OCI-LY7 (cell line): ENCODE results near the gene NCOA3.

ENCODE experiments used
- EZH2phosphoT487 ChIP-seq: fragments of 200-600 bp; sonication (generic); IDR thresholded peaks from 2 replicates; pipeline ENCODE4 v1.6.1; 2018; ENCODE audit warnings: low read depth, borderline replicate concordance, mild to moderate bottlenecking, mixed run types, antibody characterized with exemption, low read length, moderate library complexity, mixed read lengths
- TF ChIP-seq, protein P1 (sequence below): fragments of 200-600 bp; sonication (generic); conservative IDR thresholded peaks from 2 replicates; pipeline ENCODE4 v1.5.1; 2014; ENCODE audit warnings: mild to moderate bottlenecking, antibody characterized with exemption, low read length, moderate library complexity, mixed read lengths

DNA sequence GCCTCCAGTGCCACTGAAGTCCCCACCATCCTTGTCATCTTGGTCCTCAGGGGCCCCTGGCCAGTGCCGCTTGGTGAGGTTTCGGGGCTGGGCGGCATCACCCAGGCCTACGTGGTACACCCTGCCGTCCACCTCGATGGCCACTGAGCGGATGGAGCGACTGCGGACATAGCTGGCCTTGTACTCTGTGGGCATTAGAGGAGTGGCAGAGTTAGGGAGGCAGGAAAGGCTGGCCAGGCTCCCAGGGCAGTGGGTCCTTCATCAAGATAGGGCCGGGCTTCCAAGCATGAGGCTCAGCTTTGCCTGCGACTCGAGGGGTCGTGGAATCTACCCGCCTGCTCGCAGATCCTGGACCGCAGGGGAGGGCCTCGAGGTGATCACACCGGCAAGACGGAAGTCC, 164.6 kb downstream of the NCOA3 start:
- TF ChIP-seq, protein P1, sequence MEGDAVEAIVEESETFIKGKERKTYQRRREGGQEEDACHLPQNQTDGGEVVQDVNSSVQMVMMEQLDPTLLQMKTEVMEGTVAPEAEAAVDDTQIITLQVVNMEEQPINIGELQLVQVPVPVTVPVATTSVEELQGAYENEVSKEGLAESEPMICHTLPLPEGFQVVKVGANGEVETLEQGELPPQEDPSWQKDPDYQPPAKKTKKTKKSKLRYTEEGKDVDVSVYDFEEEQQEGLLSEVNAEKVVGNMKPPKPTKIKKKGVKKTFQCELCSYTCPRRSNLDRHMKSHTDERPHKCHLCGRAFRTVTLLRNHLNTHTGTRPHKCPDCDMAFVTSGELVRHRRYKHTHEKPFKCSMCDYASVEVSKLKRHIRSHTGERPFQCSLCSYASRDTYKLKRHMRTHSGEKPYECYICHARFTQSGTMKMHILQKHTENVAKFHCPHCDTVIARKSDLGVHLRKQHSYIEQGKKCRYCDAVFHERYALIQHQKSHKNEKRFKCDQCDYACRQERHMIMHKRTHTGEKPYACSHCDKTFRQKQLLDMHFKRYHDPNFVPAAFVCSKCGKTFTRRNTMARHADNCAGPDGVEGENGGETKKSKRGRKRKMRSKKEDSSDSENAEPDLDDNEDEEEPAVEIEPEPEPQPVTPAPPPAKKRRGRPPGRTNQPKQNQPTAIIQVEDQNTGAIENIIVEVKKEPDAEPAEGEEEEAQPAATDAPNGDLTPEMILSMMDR = no peak
- TF ChIP-seq EZH2phosphoT487 = no peak
